GM19043 (cell line): ENCODE results near the gene STPG4.
"Not testable (repeated sequence)": the region's sequence is repeated elsewhere in the genome, so short reads cannot be mapped to it uniquely, and the experiment has no call there.

Experiments
- ATAC-seq: cut with Tn5 transposase; IDR thresholded peaks from one replicate; pipeline ENCODE4 v1.9.1; 2021; ENCODE audit warnings: low read depth; ENCODE audit not compliant: unreplicated experiment

Gene STPG4

DNA sequence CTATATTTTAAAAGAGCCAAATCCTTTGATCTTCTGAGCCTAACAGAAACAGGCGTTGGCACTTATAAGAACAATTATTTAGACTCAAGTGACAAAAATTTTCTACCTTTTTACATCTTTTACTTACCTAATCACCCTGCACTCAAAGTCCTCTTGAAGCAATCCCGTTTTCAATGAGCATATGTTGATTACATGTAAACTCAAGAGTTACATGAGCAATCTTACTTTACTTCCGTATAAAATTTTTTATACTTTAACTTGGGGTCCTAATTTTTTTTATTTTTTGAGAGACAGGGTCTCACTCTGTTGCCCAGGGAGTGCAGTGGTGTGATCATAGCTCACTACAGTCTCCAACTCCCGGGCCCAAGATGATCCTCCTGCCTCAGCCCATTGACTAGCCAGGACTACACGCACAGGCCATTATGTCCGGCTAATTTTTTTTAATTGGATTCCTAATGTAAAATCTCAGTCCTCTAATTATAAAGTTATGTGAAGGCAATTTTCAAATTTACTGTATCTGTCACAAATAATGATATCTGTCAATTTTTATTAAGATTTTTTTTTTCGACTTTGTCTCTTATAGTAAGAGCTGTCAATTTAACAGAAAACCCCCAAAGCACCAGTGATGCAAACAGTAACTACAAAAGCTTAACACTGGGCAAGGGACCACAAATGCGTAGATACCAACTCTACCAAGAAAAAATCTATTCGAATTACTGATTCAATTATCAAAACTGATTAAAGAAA is 19.1 kb upstream of the STPG4 start:
- ATAC-seq, result no peak

DNA sequence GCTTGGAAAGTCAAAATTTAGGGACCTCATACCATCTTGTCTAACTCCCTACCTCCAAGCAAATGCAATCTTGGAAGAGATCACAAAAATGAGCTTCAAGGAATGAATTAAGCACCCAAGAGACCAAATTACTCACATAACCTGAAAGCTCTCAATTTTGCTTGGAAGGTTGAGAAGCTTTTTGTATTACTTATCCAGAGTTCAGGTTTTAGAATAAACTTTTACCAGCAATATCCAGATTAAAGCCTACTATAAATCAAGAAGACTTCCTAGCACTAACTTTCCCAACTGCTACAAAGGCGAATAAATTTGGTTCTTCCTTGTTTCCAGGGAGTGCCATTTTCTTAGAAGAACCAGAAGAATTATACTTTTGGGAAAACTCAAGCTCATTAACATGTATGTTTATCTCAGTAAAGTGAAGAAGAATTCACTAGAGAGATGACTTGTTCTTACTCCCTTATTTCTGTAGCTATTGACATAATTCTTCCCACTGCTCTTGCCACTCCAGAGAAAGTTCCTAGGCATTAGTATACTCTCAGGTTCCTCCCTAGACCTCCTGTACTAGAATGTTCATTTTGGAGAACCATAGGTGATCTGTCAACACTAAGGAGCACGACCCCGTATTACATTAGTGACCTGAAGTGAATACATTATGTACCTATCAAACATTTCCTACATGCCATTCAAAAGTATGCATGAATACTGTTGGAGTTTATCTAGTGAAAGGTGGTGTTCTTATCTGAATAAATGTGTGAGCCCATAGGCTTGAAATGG is 18.0 kb upstream of the STPG4 start:
- no peak for ATAC-seq

DNA sequence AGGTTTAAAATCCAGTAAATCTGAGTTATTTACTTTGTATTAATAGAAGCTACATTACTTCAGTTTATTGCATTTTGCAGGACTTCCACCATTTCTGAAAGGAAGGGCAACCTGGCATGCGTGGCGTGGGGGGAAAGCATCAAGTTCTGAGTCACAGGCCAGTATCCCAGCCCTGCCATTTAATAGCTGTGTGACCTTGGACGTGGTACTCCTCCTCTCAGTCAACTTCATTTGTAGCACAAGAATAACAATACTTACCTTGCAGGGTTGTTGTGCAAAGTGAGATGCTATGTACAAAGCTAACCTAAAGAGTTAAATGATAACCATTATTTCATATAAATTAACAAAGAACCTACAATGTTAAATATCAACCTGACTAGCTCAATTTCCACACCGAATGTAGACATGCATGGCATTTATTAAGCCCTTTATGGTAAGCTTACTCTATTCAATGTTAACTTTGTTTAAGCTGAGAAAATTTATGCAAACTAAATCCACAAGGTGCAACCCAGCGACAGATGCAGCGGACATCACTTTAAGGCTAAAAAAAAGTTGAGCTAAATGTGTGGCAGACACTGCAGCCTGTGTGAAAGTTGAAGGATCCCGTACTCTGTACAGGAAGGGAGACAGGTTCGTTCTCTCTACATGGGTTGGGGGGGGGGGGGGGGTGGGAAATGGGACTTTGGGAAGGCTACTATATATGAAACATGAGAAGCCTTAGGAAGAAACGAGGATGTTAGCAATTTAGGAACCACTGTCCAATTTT is 17.2 kb upstream of the STPG4 start:
- no peak for ATAC-seq

DNA sequence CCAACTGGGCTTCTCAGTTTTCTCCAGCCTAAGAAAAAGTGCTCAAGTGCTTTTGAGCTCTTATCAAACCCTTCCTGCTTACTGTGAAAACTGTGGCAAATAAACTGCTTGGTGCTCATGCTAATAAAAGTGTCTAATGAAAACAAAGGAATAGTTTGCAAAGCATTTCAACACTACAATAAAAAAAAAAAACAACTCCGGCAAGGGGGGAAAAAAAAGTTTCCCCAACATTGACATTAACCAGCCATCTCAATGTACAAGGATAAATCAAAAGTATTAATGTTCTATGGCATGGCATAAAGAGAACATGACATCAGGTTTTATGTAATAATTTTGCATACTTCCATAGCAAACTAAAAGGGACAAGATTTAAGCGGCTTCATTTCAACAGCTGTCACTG is 14.7 kb upstream of the STPG4 start:
- no peak for ATAC-seq

DNA sequence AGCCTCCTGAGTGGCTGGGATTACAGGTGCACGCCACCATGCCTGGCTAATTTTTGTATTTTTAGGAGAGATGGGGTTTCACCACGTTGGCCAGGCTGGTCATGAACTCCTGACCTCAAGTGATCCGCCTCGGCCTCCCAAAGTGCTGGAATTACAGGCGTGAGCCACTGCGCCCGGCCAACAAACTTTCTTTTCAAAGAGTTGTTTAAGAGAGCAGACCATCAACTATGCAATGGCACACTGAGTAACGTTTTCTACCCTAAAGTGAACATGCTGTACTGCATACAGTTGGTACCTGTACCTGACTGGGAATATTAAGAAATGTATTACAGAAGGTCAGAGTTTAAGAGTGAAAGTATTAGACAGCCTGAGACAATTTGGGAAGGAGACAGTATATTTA is 13.8 kb upstream of the STPG4 start:
- ATAC-seq, result not testable (repeated sequence)

DNA sequence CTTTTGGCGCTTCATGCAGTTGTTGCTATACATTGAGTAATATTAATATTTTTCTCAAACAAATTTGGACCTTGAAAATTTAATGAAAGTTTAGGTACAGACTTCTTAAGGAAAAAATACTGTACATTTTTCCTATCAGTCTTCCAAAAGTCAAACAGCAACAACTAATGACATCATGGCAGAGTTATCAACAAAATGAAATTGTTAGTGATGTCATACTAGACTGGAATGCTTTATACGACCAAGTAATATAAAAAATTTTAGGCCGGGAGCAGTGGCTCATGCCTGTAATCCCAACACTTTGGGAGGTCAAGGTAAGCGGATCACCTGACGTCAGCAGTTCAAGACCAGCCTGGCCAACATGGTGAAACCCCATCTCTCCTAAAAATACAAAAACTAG is 12.0 kb upstream of the STPG4 start:
- no peak for ATAC-seq

DNA sequence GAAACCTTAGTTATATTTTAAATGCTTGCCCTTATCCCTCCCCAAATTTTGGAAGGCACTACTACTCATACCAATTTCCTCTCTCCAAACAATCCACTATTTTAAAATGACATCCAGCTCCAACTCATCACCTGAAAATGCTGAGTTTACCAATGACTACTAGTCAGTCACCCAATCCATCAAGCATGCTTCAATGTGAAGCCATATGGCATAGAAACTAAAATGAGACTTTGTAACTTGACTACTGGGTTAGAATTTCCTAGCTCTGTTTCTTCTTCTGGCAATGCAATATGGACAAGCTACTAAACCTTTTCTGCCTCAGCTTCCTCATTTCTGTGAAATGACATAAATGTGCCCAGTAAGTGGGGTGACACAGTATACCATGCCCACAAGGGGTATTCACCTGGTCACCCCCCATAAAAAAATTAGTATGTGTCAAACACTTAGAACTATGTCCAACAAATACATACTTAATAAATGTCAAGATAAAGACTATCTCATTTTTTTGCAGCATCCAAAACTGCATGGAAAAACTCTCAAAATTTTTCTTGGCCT is 10.0 kb upstream of the STPG4 start:
- no peak for ATAC-seq

DNA sequence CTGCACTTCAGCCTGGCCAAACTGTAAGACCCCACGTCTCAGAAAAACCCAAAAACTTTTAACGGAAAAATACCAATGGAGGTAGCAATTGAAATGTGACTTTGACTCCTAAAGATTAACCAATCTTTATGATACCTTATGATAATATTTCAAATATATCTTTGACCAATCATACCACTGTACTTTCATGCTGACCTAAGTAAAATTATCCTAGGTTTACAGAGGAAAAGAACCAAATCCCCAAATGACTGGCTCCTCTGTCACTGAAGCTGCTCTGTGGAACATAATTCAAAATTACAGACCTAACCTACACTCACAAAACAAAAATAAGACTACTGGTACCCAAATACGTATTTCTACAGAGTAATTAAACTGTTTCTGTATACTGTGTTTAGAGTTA is 7.7 kb upstream of the STPG4 start:
- ATAC-seq, result no peak

DNA sequence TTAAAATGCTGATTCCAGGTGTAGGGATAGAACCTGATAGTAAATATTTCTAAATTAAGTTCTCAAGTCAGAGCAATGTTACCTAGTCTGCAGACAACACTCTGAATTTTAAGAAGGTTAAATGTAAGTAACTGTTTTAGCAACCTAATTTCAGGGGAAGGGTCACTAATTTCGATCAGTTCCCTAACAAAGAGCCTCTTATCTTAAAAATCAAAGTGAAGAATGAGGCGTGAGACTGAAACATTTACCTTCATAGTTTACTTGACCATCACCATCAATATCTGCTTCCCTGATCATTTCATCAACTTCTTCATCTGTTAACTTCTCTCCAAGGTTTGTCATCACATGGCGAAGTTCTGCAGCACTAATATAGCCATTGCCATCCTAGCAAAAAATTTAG is 6.4 kb upstream of the STPG4 start:
- no peak for ATAC-seq

DNA sequence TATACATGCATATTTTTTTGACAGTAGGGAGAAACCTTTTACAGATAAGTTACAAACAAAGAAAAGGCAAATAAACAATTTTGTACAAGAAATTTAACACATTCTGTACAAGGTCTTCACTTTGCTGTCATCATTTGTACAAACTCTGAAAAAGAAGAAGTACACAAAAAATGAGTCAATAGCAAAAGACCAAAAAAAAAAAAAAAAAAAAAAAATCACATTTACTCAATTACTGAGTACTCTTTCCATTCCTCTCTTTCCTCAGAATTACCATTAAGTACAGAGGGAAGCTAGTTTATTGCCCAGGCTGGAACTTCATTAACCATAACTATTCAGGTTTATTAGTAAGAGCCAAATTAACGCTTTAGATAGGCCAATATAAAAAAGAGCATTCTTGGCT is 5.6 kb upstream of the STPG4 start:
- ATAC-seq, result no peak

DNA sequence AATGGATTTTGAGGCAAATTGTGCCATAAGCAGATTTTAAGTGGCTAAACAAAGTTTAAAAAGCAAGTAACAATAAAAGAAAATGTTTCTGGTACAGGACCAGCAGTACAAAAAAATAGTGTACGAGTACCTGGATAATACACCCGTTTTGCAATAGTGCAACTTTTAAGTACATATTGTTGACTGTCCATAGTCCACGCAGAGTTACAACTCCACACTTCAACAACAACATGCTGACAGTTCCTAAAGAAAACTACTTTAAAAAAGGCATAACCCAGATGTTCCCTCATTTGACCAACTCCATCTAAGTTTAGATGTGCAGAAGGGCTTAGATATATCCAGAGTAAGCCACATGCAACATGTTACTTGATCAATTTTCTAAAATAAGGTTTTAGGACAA is 5.1 kb upstream of the STPG4 start:
- ATAC-seq, result no peak

DNA sequence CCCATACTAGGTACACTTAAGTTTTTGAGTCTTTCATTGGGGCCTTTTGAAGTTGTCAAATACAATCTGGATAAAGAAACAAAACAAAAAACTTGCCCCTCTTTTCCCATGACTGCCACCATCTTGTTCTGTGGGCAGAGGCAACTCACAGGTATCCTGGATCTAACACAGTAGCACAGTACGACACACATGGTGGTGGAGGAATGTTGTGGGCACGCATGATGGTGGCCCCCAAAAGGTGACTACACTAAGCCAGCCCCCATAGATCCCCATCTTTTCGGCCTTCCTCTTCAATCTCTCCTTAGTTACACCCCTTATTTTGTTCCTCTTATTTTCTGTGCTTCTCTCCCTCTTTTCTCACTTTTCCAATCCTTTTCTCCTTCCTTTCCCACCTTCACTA is 4.5 kb upstream of the STPG4 start:
- ATAC-seq, result no peak

DNA sequence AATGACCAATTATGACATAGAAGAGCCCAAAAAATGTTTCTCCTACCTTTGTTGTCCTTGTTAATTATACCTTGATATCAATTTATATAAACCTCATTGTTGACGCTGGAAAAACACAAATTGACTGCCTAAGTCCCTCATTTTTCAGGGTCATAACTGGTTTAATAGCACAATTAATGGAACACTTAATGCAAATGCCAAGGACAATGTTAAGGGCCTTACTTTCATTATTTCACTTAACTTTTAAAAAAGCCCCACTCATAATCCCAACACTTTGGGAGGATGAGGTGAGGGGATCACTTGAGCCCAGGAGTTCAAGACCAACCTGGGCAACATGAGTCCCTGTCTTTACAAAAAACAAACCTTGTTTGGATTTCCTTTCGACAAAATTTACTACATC is 3.5 kb upstream of the STPG4 start:
- no peak for ATAC-seq

DNA sequence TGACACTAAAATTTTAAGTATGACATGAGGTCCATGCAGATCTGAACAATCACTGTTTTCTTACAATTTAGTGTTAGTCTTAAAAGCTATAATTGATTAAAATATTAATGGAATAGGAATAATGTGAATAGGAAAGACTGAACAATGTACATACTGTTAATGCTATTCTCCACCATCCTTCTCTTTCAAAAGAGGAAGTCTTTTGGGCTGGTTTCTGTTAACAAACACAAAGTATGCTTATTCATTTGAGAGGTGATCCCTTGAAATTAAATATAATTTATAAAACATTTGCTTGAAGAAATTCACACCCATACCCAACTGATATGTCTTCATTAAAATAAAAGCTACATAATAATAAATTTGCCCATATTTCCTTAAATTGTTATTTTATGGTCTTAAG is 2.3 kb downstream of the STPG4 start:
- no peak for ATAC-seq

DNA sequence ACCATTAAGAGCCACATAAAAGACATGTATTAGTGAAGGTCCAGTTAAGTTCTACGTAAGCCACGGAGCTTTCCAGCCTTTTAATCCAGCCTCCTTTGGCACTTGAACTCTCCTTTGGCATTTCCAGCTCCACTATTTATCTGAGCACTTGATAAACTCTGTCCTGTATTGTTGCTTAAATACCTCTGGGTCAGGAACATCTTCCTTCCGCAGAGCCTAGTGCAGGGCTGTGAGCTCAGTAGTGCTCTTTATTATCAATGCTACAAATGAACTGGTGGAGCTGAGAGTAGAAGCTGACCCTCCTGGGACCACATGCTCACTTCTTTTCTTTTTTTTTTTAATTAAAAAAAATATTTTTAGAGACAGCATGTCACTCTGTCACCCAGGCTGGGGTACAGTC is 4.9 kb downstream of the STPG4 start:
- no peak for ATAC-seq

DNA sequence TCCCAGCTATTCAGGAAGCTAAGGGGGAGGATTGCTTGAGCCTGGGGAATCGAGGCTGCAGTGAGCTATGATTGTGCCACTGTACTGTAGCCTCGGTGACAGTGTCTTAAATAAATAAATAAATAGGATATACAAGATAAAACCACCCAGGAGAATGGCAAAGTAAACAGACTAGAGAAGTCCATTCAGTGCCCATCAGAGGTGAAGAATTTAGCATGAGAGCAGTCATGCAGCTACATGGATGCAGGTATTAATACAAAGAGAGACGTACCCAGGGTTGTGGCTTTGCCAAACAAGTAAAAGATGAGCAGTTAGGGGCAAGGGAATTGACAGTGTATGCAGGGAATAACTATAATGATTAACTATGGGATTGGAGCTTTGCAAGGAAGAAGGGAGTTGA is 8.1 kb downstream of the STPG4 start:
- ATAC-seq, result no peak

DNA sequence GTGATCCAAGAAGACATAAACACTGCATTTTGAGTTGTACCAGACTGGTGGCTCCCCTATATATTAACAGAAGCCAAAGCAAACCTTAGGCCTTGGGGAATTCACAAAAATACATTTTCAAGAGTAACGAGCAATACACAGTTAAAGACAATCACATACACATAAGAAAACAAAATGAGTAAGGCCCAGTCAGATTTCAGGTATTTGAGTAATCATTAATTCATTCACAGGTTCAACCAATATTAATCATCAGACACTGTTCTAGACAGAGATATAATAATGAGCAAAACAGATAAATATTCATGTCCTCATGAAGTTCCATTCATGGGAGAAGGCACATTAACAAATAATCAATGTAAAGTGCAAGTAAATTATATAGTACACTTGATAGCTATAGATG is 9.6 kb downstream of the STPG4 start:
- no peak for ATAC-seq

DNA sequence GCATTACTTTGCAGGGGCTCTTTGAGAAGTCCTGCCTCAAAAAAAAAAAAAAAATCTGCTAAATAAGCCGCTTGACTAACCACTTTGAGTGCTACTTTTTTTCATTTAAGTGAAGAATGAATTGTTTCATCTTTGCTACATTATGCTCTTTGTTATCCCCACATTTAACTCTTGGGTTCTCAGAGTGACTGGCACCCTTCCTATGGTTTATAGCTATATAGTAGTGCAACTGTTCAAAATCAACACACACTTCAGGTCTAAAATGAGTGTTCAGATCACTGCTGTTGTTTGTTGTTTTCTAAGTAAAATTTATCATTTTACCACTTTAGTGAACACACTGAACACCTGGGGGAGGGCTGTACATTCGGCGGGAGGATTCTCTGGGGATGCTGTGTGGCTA is 13.6 kb downstream of the STPG4 start:
- ATAC-seq, result no peak

DNA sequence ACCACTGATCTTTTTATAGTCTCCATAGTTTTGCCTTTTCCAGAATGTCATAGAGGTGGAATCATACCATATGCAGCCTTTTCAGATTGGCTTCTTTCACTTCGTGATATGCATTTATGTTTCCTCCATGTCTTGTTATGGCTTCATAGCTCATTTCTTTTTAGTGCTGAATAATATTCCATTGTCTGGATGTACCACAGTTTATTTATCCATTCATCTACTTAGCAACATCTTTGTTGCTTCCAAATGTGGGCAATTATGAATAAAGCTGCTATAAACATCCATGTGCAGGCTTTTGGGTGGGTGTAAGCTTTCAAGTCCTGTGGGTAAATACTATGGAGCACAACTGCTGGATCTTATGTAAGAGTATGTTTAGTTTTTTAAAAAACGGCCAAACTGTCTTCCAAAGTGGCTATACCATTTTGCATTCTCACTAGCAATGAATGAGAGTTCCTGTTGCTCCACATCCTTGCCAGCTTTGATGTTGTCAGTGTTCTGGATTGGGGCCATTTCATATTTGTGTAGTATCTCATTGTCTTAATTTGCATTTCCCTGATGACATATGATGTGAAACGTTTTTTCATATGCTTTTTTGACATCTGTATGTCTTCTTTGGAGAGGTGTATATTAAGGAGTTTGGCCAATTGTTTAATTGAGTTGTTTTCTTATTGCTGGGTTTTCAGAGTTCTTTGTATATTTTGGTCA is 20.6 kb downstream of the STPG4 start:
- ATAC-seq, result no peak

DNA sequence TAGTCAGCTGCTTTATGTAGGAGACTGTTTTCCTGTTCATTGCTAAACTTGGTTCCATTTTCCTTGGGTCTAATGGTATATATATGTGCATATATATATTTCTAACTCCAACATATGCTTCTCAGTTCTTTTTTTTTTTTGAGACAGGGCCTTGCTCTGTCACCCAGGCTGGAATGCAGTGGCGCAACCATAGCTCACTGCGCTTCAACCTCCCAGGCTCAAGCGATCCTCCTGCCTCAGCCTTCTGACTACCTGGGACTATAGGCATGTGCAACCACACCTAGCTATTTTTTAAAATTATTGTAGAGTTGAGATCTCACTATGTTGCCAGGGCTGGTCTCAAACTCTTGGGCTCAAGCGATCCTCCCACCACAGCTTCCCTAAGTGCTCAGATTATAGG is 22.1 kb downstream of the STPG4 start:
- ATAC-seq, result no peak
